ENCODE measurements around the gene TMEM266.

Gene TMEM266

DNA sequence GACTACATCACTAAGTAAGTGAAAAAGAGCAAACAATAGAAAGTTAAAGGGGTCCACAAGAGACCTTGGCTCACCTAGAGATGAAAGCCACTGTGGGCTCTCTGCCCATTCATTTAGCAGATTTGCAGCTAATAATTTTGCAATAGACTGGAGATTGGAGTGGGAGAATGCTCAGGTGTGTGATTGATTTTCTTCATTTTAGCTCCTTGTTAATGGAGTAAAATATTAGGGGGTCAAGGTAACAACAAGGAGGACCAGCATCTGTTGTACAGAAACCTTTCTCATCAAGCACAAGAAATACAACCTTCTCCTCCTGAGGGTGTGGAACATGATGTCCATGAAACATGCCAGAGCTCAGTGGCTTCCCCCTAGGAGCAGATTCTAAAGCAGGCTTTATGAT, 63.2 kb downstream of the TMEM266 start:
- H3F3A ChIP-seq (ENCODE audit: insufficient read depth) = no peaks in the 10 kb centered on the region
- H3K9ac ChIP-seq (ENCODE audit: low read length) = no peak overlapping the region
- H4K20me1 ChIP-seq (ENCODE audit: low read depth, low read length) = no peaks in the 10 kb centered on the region
- no peaks in the 10 kb centered on the region for H3K9me2 ChIP-seq (replicated peaks; ENCODE audit: insufficient read depth, low read length)
- H3K27me3 ChIP-seq (ENCODE audit: low read length) = no peaks in the 10 kb centered on the region
- no peaks in the 10 kb centered on the region for H3K9me3 ChIP-seq (ENCODE audit: insufficient read depth, low read length)
- no peak overlapping the region for H3K4me3 ChIP-seq (ENCODE audit: insufficient read depth, low read length, poor library complexity, severe bottlenecking)
- no peak overlapping the region for H3K27ac ChIP-seq (ENCODE audit: low read depth, low read length)
- no peak overlapping the region for H2AFZ ChIP-seq (ENCODE audit: low read depth, low read length, severe bottlenecking)
- H3K4me2 ChIP-seq (ENCODE audit: low read depth, low read length, poor library complexity, severe bottlenecking) = no peak overlapping the region
- no peaks in the 10 kb centered on the region for H3K36me3 ChIP-seq (ENCODE audit: low read length)
- no peak for TF ChIP-seq CTCF (IDR thresholded peaks at IDR 0.05; ENCODE audit: insufficient read depth, low read length, poor library complexity, severe bottlenecking)
- TF ChIP-seq EZH2phosphoT487 (conservative IDR thresholded peaks at IDR 0.05; ENCODE audit: low read length) = no peak
- H3K79me2 ChIP-seq (ENCODE audit: insufficient read depth, low read length) = no peaks in the 10 kb centered on the region

DNA sequence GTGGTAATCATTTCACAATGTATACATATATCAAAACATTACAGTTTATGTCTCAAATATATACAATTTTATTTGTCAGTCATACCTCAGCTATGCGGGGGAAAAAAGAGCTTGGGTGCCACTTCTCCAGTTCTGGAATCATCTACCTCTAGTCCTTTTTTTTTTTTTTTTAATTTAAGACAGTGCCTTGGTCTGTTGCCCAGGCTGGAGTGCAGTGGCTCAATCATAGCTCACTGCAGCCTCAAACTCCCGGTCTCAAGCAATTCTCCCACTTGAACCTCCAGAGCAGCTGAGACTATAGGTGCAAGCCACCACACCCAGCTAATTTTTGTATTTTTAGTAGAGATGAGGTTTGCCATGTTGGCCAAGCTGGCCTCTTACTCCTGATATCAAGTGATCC, 67.4 kb downstream of the TMEM266 start:
- Histone ChIP-seq H3K9ac (ENCODE audit: low read length) (no peak overlapping the region), H3F3A (ENCODE audit: insufficient read depth) (no peaks in the 10 kb centered on the region), H3K79me2 (ENCODE audit: insufficient read depth, low read length) (no peaks in the 10 kb centered on the region), H2AFZ (ENCODE audit: low read depth, low read length, severe bottlenecking) (no peak overlapping the region), H3K4me2 (ENCODE audit: low read depth, low read length, poor library complexity, severe bottlenecking) (no peak overlapping the region), H3K9me3 (ENCODE audit: insufficient read depth, low read length) (no peaks in the 10 kb centered on the region), H3K9me2 (replicated peaks; ENCODE audit: insufficient read depth, low read length) (no peaks in the 10 kb centered on the region), H3K27me3 (ENCODE audit: low read length) (no peaks in the 10 kb centered on the region), H3K4me3 (ENCODE audit: insufficient read depth, low read length, poor library complexity, severe bottlenecking) (no peak overlapping the region), H4K20me1 (ENCODE audit: low read depth, low read length) (no peaks in the 10 kb centered on the region), H3K27ac (ENCODE audit: low read depth, low read length) (no peak overlapping the region), H3K36me3 (ENCODE audit: low read length) (no peaks in the 10 kb centered on the region)
- TF ChIP-seq EZH2phosphoT487 (conservative IDR thresholded peaks at IDR 0.05; ENCODE audit: low read length) = no peak
- no peak for TF ChIP-seq CTCF (IDR thresholded peaks at IDR 0.05; ENCODE audit: insufficient read depth, low read length, poor library complexity, severe bottlenecking)

GRCh38 chr15:76127880-76128279, 68.1 kb downstream of the TMEM266 start:
- H3K4me2 ChIP-seq (ENCODE audit: low read depth, low read length, poor library complexity, severe bottlenecking) = no peak overlapping the region

More at GRCh38 chr15:76127880-76128279, 68.1 kb downstream of the TMEM266 start:
- TF ChIP-seq CTCF (IDR thresholded peaks at IDR 0.05; ENCODE audit: insufficient read depth, low read length, poor library complexity, severe bottlenecking) = no peak
- TF ChIP-seq EZH2phosphoT487 (conservative IDR thresholded peaks at IDR 0.05; ENCODE audit: low read length) = no peak
- Histone ChIP-seq H3K9me2 (replicated peaks; ENCODE audit: insufficient read depth, low read length) (no peaks in the 10 kb centered on the region), H3K9me3 (ENCODE audit: insufficient read depth, low read length) (no peaks in the 10 kb centered on the region), H3K9ac (ENCODE audit: low read length) (no peak overlapping the region), H3K36me3 (ENCODE audit: low read length) (no peaks in the 10 kb centered on the region), H3F3A (ENCODE audit: insufficient read depth) (no peaks in the 10 kb centered on the region), H3K4me3 (ENCODE audit: insufficient read depth, low read length, poor library complexity, severe bottlenecking) (no peak overlapping the region), H3K27ac (ENCODE audit: low read depth, low read length) (no peak overlapping the region), H3K79me2 (ENCODE audit: insufficient read depth, low read length) (no peaks in the 10 kb centered on the region), H2AFZ (ENCODE audit: low read depth, low read length, severe bottlenecking) (no peak overlapping the region), H3K27me3 (ENCODE audit: low read length) (no peaks in the 10 kb centered on the region), H4K20me1 (ENCODE audit: low read depth, low read length) (no peaks in the 10 kb centered on the region)
